Measurements from ENCODE around the gene BUD31.

GRCh38 chr7:99399597-99399996 lies 9.2 kb upstream of the BUD31 start:
- TF ChIP-seq CTCF (IDR thresholded peaks at IDR 0.05), result no peak
- no peak for TF ChIP-seq POLR2A (IDR thresholded peaks at IDR 0.05)
- no peak for TF ChIP-seq POLR2AphosphoS5 (IDR thresholded peaks at IDR 0.05)
